ENCODE data around the gene ENDOV. TPM values are rescaled to one million over a fixed set of nuclear protein-coding genes. Genes with fewer than 3 reads are reported as not detected.
A peak's percentile ranks its signal among the peaks of the same experiment; 100 is the strongest.

Gene ENDOV
- total and polyA plus RNA-seq, 8 donors = 2.3 to 122 (median 13.2) TPM

DNA sequence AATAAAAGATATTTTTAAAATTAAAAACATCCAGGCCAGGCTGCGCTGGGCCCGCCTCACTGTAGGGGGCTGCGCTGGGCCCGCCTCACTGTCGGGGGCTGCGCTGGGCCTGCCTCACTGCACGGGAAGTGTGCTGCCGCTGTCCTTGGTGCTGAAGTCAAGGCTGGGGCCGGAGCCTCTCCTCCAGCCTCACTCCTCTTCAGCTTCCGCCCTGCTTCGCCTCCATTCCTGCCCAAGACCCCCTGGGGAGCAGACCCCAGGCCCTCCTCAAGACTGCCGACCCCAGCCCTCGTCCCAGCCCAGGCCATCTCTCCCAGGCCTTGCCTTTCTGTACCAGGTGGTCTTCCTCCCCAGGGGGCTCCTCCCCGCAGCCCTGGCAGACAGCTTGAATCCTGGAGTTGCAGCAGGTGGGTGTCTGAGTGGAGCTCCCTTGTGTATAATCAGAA is 26.2 kb downstream of the ENDOV start:
- H3K4me1 ChIP-seq = no peaks in the 10 kb centered on the region
- no peak overlapping the region for H3K4me3 ChIP-seq
- no peak overlapping the region for H3K27ac ChIP-seq
- peak in 1 of 2 donors; percentile 87 for DNase-seq
- 37 to 47% (median 45%) methylated on average over 14 of the region's 14 CpGs for WGBS, 5 donors
- peaks cover 0 to 13% (median 7%) of the 10 kb centered on the region in 4 donors for H3K36me3 ChIP-seq
- no peaks in the 10 kb centered on the region for H3K9me3 ChIP-seq
- H3K27me3 ChIP-seq = peaks cover 0 to 27% (median 0%) of the 10 kb centered on the region in 3 donors
- TF ChIP-seq EP300 (IDR thresholded peaks at IDR 0.05) = no peak
- no peak for TF ChIP-seq POLR2AphosphoS5 (IDR thresholded peaks at IDR 0.05)
- TF ChIP-seq, protein P1, sequence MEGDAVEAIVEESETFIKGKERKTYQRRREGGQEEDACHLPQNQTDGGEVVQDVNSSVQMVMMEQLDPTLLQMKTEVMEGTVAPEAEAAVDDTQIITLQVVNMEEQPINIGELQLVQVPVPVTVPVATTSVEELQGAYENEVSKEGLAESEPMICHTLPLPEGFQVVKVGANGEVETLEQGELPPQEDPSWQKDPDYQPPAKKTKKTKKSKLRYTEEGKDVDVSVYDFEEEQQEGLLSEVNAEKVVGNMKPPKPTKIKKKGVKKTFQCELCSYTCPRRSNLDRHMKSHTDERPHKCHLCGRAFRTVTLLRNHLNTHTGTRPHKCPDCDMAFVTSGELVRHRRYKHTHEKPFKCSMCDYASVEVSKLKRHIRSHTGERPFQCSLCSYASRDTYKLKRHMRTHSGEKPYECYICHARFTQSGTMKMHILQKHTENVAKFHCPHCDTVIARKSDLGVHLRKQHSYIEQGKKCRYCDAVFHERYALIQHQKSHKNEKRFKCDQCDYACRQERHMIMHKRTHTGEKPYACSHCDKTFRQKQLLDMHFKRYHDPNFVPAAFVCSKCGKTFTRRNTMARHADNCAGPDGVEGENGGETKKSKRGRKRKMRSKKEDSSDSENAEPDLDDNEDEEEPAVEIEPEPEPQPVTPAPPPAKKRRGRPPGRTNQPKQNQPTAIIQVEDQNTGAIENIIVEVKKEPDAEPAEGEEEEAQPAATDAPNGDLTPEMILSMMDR (IDR thresholded peaks at IDR 0.05) = no peak
- no peak for TF ChIP-seq POLR2A (IDR thresholded peaks at IDR 0.05)
- intact Hi-C loops (cut with DNase I; ENCODE audit: low total_unique reads) = no loop called here

DNA sequence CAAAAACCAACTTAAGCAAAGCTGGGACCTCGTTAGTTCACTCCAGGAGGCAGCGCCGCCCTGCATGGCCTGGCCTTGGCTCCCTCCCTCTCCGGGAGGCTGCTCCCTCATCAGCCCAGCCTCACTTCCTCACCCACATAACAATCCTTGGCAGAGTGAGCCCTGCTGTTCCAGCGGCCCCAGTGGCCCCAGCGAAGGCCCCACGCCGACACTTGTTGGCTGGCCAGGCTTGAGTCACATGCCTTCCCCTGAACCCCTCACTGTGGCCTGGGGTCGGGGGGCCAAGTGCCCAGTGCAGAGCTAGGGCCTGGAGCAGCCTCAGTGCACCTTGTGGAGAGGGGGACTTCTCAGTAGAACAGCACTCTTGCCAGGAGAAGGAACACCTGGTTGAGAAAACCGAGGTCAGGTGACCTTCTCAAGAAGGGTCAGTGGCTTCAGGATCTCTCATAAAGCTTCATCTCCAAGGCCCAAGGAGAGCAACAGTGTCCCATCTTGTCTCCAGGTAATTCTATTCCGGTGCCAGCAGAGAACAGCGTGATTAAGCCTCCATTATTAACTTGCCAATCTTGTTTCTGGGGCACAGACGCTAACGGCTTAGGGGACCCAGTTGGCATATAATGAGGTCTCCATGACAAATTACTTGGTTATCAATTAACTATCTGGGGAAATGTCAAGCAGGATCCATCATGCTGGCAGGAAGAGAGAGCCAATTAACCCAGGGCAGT is 26.8 kb downstream of the ENDOV start:
- 86 to 91% (median 89%) methylated on average over 13 to 14 of the region's 14 CpGs for WGBS, 5 donors
- intact Hi-C loops (cut with DNase I; ENCODE audit: low total_unique reads) = no loop called here
- TF ChIP-seq, protein P1 (IDR thresholded peaks at IDR 0.05) = no peak
- TF ChIP-seq POLR2A (IDR thresholded peaks at IDR 0.05) (no peak), EP300 (IDR thresholded peaks at IDR 0.05) (no peak), POLR2AphosphoS5 (IDR thresholded peaks at IDR 0.05) (no peak)
- Histone ChIP-seq H3K4me3 (no peak overlapping the region), H3K36me3 (peaks cover 0 to 13% (median 5%) of the 10 kb centered on the region in 4 donors), H3K27me3 (peaks cover 0 to 27% (median 0%) of the 10 kb centered on the region in 3 donors), H3K4me1 (no peaks in the 10 kb centered on the region), H3K27ac (no peak overlapping the region), H3K9me3 (no peaks in the 10 kb centered on the region)
- DNase-seq = no peak

DNA sequence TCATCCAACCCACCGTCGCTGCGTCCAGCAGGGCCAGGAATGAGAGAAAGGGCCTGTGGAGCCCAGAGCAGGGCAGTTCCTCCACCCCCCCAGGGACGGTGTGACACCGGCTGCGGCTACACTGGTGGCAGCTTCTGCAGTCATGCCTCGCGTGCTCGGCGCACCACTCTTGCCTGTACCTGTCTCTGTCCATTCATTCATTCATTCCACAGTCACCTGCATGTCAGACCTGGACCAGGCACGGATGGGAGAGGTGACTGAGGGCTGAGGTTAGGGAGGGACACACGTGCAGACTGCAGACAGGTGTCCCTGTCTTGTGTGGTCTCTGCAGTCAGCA is 27.3 kb downstream of the ENDOV start:
- Histone ChIP-seq H3K4me1 (no peaks in the 10 kb centered on the region), H3K27ac (no peak overlapping the region), H3K4me3 (no peak overlapping the region), H3K36me3 (peaks cover 0 to 9% (median 3%) of the 10 kb centered on the region in 4 donors), H3K9me3 (no peaks in the 10 kb centered on the region), H3K27me3 (peaks cover 0 to 27% (median 0%) of the 10 kb centered on the region in 3 donors)
- DNase-seq = no peak
- intact Hi-C loops (cut with DNase I; ENCODE audit: low total_unique reads) = no loop called here
- WGBS, 5 donors = 81 to 93% (median 85%) methylated on average over 12 of the region's 12 CpGs
- no peak for TF ChIP-seq EP300 (IDR thresholded peaks at IDR 0.05)
- TF ChIP-seq, protein P1 (IDR thresholded peaks at IDR 0.05) = no peak

DNA sequence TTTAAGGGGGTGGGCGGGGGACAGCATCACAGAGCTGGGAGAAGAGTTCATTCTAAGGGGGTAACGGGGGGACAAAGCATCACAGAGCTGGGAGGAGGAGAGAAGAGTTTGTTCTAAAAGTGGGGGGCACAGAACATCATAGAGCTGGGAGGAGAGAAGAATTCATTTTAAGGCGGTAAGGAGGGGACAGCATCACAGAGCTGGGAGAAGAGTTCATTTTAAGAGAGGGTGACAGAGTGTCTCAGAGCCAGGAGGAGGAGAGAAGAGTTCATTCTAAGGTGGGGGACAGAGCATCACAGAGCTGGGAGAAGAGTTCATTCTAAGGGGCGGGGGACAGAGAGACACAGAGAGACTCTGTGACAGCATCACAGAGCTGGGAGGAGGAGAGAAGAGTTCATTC is 27.8 kb downstream of the ENDOV start:
- peaks cover 0 to 6% (median 2%) of the 10 kb centered on the region in 4 donors for H3K36me3 ChIP-seq
- H3K4me1 ChIP-seq = no peaks in the 10 kb centered on the region
- H3K4me3 ChIP-seq = no peak overlapping the region
- intact Hi-C loops (cut with DNase I; ENCODE audit: low total_unique reads) = no loop called here
- no peak for DNase-seq
- 67 to 93% (median 88%) methylated on average over 3 to 4 of the region's 4 CpGs for WGBS, 5 donors
- H3K27me3 ChIP-seq = peaks cover 0 to 27% (median 0%) of the 10 kb centered on the region in 3 donors
- H3K9me3 ChIP-seq = no peaks in the 10 kb centered on the region
- H3K27ac ChIP-seq = no peak overlapping the region
- no peak for TF ChIP-seq EP300 (IDR thresholded peaks at IDR 0.05)
- TF ChIP-seq POLR2AphosphoS5 (IDR thresholded peaks at IDR 0.05) = no peak
- no peak for TF ChIP-seq POLR2A (IDR thresholded peaks at IDR 0.05)
- TF ChIP-seq, protein P1 (IDR thresholded peaks at IDR 0.05) = no peak

Measured in stomach (tissue), 9 donors.